GM04504 (cell line): ENCODE results near the gene CAMKV.

Source experiments
- DNase-seq: peaks from one replicate; pipeline ENCODE4 v3.0.0-alpha.2; 2012; ENCODE audit warnings: low read depth

The CAMKV gene

DNA sequence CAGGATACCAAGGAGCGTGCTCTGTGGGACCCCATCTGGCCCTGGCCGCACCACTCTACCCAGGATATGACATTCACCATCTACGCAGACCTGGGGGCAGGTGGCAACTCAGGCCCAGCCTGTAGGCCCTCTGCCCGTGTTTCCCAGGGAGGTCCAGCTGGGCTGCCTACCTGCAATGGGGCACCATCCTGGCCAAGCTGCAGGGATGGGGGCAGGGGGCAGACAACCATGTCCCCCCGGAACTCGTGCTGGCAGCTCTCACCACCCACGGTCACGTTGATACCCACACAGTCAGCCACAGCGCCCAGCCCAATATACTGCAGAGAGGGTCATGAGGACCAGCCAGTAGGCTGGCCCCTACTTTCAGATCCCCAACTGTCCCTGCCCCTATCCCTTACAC lies 26.1 kb upstream of the CAMKV start:
- no peak for DNase-seq

- no peak for DNase-seq
Measured at GRCh38 chr3:49889296-49889695, 19.6 kb upstream of the CAMKV start.

DNA sequence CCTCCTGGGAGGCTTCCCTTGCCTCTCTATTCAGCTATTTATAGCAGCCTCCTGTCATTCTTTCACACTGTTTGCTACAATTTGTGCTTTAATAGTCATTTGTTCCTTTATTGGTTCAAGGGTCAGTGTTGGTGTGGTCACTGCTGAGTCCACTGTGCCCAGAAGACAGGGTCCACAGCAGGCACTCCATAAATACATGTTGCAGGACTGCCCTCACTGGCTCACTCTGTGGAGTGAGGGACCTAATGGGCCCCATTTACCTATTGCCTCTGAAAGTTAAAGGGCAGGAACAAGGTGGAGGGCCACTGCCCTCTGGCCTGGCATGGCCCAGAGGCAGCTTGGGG lies 17.2 kb upstream of the CAMKV start:
- DNase-seq = no peak

GRCh38 chr3:49883998-49884397 lies 14.3 kb upstream of the CAMKV start:
- DNase-seq = no peak

GRCh38 chr3:49882166-49882565 lies 12.5 kb upstream of the CAMKV start:
- DNase-seq = no peak

DNA sequence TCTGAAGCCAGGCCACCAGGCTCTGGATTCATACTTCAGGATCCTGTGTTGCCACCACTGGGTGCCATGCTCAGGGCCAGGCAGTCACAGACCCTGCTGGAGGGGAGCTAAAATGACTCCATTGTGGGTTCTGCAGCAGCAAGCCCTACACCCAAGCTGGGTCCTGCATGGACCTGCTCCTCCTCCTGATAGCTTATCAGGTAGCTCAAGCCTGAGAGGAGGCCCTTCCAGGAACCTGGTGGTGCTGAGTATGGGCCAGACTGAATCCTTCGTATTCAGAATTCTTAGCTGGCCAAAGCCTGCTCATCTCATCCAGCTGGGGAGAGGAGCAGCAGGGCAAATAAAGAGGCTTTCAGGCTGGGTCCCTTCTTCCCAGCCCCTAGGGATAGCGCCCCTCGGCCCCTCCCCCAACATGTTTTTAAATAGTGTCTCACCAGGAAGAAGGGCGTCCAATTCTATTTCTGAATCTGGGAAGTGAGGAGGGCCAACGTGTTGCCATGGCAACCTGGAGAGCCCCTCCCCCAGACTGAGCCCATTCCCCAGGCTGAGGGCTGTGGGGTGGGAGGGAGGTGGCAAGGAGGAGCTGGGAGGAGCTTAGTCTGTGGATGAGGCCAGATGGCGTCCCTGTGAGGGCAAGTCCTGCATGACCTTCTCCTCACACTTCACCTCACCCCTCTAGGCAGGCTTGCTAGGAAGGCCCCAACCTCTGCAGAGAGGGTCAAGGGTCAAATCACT lies 11.0 kb upstream of the CAMKV start:
- no peak for DNase-seq

DNA sequence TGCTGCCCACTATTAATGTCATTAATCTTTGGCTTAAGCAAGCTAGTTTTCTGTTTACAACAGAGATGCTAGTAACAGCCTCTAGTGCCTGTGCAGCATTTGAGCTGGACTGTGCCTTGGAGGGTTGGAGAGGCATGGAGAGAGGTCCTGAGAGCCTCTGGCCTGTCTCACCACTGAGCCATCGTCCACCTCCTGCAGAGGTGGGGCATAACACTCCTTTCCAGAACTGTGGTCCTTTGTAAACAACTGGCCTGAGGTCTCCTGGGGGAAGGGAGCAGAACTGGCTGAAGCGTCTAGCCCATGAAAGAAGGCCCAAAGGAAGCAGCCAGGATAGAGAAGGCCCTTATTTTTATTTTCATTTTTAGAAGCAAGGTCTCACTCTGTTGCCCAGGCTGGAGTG lies 10.0 kb upstream of the CAMKV start:
- DNase-seq = no peak

DNA sequence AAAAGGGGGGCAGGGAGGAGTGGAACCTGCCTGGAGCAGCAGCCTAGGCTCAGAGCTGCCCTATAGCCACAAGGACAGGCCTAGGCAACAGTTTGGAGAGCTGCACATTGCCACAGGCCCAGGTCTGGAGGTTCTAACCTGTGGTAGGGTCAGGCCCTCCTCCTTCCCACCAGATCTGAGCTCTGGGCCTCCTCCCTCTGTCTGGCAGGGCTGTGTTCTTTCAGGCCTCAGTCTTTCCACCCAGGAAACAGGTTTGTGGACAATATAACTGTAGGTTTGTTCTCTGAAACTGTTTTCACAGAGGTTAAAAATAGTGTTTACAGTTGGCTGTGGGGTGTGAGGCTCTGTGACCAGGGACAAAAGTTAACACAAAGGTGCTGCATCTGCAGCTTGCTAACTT lies 9.0 kb upstream of the CAMKV start:
- no peak for DNase-seq

- no peak for DNase-seq
Measured at GRCh38 chr3:49877716-49878115, 8.0 kb upstream of the CAMKV start.

GRCh38 chr3:49876567-49876966 lies 6.9 kb upstream of the CAMKV start:
- no peak for DNase-seq

- DNase-seq = no peak
Measured at GRCh38 chr3:49873623-49874022, 3.9 kb upstream of the CAMKV start.

DNA sequence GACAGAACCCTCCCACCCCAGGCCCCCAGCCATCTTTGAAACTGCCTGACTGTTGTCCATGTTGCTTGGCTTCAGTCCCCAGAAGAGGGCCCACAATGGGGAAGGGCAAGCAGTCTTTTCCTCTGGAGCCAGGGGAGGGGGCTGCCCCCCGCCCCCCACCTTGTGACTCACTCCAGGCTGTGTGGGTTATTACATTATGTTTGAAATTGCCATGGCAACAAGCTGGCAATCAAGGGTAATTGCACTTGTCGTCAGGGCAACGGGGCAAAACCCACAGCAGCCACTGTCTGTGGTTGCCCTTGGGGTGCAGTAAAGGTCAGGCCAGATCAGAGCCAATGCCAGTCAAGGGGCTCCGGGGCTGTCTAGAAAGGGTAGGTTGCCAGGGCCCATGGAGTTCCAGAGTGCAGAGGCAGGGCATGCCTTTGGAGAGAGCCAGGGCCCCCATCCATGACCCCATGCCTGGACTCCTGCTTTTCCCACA lies 3.1 kb upstream of the CAMKV start:
- DNase-seq = no peak

DNA sequence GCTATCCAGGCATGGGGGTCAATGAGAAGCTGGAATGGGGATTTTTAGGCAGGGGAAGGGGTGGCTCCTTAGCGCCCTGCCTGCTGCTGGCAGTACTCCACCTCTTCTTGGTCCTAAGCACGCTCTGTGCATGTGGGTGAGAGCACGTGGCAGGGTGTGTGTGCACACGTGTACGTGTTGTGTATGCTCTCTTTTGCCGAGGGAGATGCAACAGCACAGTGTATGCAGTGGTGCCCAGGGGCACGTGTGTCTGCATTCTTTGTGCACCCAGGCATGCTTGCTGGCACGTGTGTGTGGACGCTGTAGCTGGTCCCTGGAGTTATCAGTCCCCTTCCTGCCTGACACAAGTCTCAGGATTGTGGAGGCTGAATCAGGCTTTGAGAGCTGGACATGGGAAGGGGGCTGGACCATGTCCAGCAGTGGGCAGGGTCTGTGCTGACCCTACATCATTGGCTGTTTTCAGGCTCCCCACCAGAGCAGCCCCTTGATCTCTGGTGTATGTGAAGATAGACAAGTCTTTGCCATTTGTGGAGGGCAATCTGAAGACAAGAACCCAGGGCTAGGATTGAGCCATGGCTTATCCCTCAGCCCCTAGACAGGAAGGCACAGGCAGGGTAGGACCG lies 1.9 kb upstream of the CAMKV start:
- DNase-seq = no peak

DNA sequence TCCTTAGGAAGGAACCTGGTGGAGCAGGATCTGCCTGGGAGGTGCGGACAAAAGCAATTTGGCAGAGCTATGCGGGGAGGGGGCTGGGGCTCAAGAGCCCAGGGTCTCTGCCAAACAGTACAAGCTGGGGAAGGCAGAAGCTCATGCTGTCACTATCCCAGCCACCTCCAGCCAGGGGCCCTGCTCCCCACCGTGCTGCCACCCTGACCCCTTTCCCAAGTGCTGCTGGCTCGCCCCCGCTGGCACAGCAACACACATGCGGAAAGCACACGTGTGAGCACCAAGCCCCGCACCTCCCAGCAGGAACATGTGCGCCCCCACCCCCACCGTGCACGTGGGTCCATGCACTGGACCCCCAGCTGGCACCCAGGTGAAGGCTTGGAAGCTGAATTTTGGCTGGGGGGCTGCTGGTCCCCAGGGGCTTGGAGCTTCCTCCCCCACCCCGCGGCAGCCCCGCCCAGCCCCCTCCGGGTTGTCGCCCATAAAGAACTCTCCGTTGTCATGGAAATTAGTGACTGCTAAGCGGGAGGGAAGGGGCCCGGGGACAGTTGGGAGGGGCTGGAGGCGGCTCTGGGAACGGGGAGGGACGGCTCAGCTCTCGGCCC lies 742 bp downstream of the CAMKV start:
- no peak for DNase-seq

DNA sequence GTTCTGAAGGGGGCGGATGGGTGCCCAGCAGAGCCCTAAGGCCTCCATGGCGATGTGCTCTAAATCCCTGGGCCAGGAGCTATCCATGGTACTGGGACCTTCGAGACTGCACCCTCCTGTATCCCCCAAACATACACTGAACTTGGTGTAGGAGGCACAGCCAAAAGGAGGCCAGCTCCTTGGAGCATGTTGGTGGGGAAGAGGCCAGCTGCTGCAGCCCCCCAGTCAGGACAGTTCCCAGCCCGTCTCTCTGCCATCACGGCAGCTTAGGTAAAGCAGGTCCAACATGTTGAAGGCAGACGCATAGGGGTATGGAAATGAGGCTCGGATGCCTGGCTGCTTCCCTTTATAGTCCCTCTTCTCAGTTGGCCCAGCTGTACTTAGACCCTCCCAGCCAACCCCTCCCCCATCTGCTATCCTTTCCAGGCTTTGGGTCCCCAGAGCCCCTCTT lies 1.8 kb downstream of the CAMKV start:
- no peak for DNase-seq

GRCh38 chr3:49867400-49867799 lies 2.3 kb downstream of the CAMKV start:
- no peak for DNase-seq

GRCh38 chr3:49865198-49865784 lies 4.4 kb downstream of the CAMKV start:
- DNase-seq = no peak

- DNase-seq = no peak
Measured at GRCh38 chr3:49864505-49864904, 5.2 kb downstream of the CAMKV start.

GRCh38 chr3:49859576-49860305 lies 10.0 kb downstream of the CAMKV start:
- DNase-seq = no peak

DNA sequence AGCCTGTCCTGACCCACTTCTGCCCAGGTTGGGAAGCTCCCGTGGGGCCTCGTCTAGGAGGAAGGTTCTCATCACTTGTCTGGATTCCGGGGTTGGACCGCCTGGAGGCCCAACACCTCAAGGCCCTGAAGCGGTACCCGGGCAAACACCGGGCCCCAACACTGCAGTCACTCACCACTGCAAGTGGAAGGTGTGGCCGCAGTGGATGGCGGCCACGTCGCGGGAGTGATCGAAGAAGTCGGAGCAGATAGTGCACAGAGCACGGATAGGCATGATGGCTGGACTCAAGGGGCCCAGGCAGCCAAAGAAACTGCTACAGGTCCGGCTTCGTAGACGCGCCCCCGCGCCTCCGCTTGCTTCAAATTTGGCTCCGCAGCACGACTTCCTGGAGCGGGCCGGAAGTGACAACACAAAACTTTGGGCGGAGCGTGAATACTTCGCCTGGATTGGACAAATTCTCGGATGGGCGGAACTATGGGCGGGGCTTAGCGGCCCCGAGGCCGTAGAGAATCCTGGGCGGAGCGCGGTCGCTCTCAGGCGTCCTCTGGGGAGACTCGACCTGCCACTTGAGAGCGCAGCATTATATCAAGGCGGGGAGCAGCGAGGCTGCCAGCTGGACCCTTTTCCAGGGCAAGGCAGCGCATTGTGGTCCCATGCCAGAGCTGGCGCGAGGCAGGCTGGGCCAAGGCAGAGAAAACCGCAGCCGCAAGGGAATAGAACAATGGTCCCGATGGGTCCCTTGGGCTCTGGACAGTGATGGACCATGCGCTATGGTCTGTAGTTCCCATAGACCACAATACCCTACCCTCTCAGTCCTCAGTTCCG lies 13.3 kb downstream of the CAMKV start, which contains the start of gene TRAIP:
Gene TRAIP (minus strand): TSS at position 384 of the 825 bp plus-strand sequence. CDS start 111 bp downstream, at position 273.
- DNase-seq = peak; percentile 80

DNA sequence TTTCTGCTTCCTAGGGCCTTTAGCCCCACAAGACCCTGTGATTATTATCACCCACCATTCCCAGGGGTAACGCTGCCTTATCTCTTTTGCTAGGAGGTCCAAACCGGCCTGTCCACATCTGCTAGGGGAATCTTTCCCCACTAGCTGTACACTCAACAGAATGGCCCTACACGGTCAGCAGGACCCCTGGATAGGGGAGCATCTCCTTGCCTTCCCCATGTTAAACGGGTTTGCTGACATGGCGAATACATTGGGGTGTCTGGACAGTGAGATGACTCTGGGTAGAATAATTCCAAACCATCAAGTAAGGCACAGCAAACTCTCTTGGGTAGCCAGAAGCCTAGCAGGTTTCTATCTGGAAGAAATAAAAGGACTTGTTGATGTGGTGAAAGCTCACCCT lies 14.0 kb downstream of the CAMKV start:
- no peak for DNase-seq
